Activated CD4-positive, alpha-beta memory T cell treated with anti-CD3 and anti-CD28 coated beads, Interleukin-2, amount 10 ng/mL, durations not matched to agents 7 days and 5 days (primary cell): Measurements from ENCODE around the gene BID. TPM values are rescaled to one million over a fixed set of nuclear protein-coding genes. Genes with fewer than 3 reads are reported as not detected.

Experiments
- CTCF ChIA-PET: fragments of 350-600 bp; sonication (Branson Sonifier 250); formaldehyde crosslinking; loops from one replicate; lab custom pipeline; 2021; ENCODE audit warnings: antibody characterized with exemption, inconsistent platforms; lab: Charles Lee
- POLR2A ChIA-PET: fragments of 350-600 bp; sonication (Branson Sonifier 250); formaldehyde crosslinking; loops from one replicate; lab custom pipeline; 2021; ENCODE audit warnings: antibody characterized with exemption; lab: Charles Lee
- DNase-seq: peaks from one replicate; pipeline ENCODE4 v3.0.0-alpha.2; 2020
- H3K27ac Mint-ChIP-seq: one replicate; pipeline ENCODE4 v1.8.0; 2021; ENCODE audit warnings: mild to moderate bottlenecking, mixed read lengths
- H3K27me3 Mint-ChIP-seq: one replicate; pipeline ENCODE4 v1.8.0; 2021; ENCODE audit warnings: mixed read lengths
- H3K36me3 Mint-ChIP-seq: one replicate; pipeline ENCODE4 v1.8.0; 2021; ENCODE audit warnings: low read depth, mixed read lengths
- H3K4me1 Mint-ChIP-seq: one replicate; pipeline ENCODE4 v1.8.0; 2021; ENCODE audit warnings: mixed read lengths
- H3K4me3 Mint-ChIP-seq: one replicate; pipeline ENCODE4 v1.8.0; 2021; ENCODE audit warnings: mild to moderate bottlenecking, mixed read lengths
- H3K9me3 Mint-ChIP-seq: one replicate; pipeline ENCODE4 v1.8.0; 2021; ENCODE audit warnings: mixed read lengths
- total RNA-seq, 2 experiments: library from RNA; stranded (reverse); gene quantifications; one replicate each; pipeline ENCODE4 v1.2.3, GENCODE V29; 2021

BID gene
- total RNA-seq, 2 experiments from 2014 or later, result 21.4 to 25.7 TPM

DNA sequence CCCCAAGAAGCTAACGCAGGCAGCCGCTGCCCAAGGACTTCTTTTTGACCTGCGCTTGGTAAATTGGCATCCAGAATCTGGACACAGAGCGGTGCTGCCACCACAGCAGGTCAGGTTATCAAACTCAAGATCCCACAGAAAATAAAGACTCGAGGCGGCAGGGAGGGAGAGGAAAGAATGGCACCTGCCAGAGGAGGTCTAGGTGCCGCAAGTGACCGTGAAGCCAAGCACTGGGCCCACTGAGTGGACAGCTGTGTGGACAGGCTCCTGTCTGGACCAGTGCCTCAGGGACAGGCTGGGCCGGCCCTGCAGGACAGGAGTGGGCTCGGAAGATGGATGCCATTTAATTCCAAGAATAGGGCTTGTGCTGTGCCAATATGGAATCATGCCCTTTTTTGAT, 27.4 kb downstream of the BID start:
- Mint-ChIP-seq H3K4me1 (no peaks in the 10 kb centered on the region), H3K27me3 (no peaks in the 10 kb centered on the region), H3K27ac (no peak overlapping the region), H3K36me3 (no peaks in the 10 kb centered on the region), H3K9me3 (no peaks in the 10 kb centered on the region), H3K4me3 (no peak overlapping the region)
- ChIA-PET POLR2A (no interaction called here), CTCF (interaction anchor here (1.3 to 2.1 kb wide), 2 partner anchors 7 to 39 kb away, joined by 4 to 18 read pairs; no protein-coding TSS in a partner anchor)
- DNase-seq, result no peak

DNA sequence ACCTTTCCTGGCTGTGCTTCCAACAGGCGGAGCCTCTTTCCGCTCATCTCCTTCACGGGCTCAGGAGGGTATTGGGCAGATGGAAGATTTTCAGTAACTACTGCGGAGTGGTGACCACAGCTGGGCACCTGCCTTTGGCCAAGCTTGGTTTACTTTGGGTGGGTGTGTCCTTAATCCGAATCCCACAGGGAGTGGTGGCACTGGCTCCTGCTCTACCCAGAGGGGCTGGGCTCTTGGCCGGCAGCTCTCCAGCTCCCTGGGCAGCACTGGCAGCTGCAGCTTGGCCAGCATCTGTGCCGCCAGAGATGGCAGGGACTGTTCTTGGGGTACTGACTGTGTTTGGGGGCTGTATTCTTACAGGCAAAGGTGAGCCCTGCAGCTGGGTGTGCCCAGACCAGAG, 29.8 kb downstream of the BID start:
- Mint-ChIP-seq H3K27ac (no peak overlapping the region), H3K4me1 (no peaks in the 10 kb centered on the region), H3K4me3 (no peak overlapping the region), H3K27me3 (no peaks in the 10 kb centered on the region), H3K9me3 (no peaks in the 10 kb centered on the region), H3K36me3 (no peaks in the 10 kb centered on the region)
- DNase-seq, result no peak
- POLR2A ChIA-PET, result interaction anchor here (1.2 kb wide), 1 partner anchor 332 kb away, joined by 3 read pairs; no protein-coding TSS in a partner anchor
- CTCF ChIA-PET, result interaction anchor here (1.3 to 4.8 kb wide), 4 partner anchors 34 to 331 kb away, joined by 3 to 98 read pairs (median 15); partner anchors contain the start of gene MICAL3

DNA sequence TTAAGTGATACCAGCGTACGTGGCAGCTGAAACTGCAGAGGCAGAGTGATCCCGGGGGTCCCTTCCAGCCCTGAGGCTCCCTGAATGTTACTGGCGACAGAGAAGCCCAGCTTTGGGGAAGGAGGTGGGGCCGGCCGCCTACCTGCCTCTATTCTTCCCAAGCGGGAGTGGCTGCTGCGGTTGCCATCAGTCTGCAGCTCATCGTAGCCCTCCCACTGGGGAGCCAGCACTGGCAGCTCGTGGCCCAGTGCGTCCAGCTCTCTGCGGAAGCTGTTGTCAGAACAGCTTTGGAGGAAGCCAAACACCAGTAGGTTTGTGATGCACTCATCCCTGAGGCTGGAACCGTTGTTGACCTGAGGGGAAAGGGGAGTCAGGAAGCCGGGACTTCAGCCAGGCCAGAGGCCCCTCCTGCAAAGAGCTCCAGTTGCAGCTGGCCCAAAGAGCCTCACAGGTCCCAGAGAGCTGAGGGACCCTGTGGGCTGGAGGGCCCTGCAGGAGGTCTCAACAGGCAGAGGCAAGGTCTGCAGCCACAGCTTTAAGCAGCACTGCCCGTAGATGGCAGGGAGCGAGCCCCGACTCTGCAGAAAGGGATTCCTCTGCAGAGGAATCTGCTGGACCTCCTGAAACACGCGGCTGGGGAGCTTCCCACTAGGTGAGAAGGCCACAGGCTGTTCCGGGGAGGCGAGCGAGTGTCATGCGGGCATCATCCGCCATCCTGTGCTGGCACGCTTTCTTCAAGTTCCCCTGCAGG, 30.4 kb downstream of the BID start:
- H3K36me3 Mint-ChIP-seq, result no peaks in the 10 kb centered on the region
- POLR2A ChIA-PET, result interaction anchor here (0.9 to 1.2 kb wide), 2 partner anchors 333 to 334 kb away, joined by 3 read pairs; partner anchors contain the start of gene PEX26
- H3K27me3 Mint-ChIP-seq, result no peaks in the 10 kb centered on the region

DNA sequence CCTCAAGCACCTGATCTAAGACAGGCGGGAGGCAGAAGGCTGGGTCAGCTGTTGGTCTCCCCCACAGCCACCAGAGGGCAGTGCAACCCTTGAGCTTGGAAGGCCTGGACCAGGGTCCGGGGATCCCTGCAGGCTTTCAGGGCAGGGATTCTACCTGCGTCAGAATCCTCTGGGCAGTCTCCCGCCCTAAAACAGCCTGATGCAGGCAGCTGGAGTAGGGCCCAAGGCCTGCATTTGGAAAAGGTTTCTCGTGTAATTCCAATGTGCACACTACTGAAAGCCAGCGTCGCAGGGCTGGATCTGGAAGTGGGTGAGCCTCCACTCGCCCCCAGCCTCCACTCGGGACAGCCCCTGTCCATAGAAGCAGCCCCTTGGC, 31.8 kb downstream of the BID start:
- H3K36me3 Mint-ChIP-seq, result no peaks in the 10 kb centered on the region
- no peak overlapping the region for H3K4me3 Mint-ChIP-seq
- no peaks in the 10 kb centered on the region for H3K9me3 Mint-ChIP-seq
- no peaks in the 10 kb centered on the region for H3K4me1 Mint-ChIP-seq
- no peaks in the 10 kb centered on the region for H3K27me3 Mint-ChIP-seq
- ChIA-PET CTCF (interaction anchor here (0.6 to 4.8 kb wide), 14 partner anchors 9 to 333 kb away, joined by 3 to 98 read pairs (median 5); partner anchors contain the start of gene BID), POLR2A (interaction anchor here (0.8 to 2.4 kb wide), 3 partner anchors 35 to 336 kb away, joined by 3 to 5 read pairs (median 3); partner anchors contain the start of gene PEX26)
- peak; percentile 66 for DNase-seq
- no peak overlapping the region for H3K27ac Mint-ChIP-seq

More for the DNA sequence above, 30.4 kb downstream of the BID start:
- H3K9me3 Mint-ChIP-seq, result no peaks in the 10 kb centered on the region
- H3K4me1 Mint-ChIP-seq, result no peaks in the 10 kb centered on the region
- no peak overlapping the region for H3K4me3 Mint-ChIP-seq
- DNase-seq, result no peak
- CTCF ChIA-PET, result interaction anchor here (1.2 to 4.8 kb wide), 6 partner anchors 10 to 332 kb away, joined by 3 to 98 read pairs (median 10); partner anchors contain the start of genes BID and MICAL3
- no peak overlapping the region for H3K27ac Mint-ChIP-seq

DNA sequence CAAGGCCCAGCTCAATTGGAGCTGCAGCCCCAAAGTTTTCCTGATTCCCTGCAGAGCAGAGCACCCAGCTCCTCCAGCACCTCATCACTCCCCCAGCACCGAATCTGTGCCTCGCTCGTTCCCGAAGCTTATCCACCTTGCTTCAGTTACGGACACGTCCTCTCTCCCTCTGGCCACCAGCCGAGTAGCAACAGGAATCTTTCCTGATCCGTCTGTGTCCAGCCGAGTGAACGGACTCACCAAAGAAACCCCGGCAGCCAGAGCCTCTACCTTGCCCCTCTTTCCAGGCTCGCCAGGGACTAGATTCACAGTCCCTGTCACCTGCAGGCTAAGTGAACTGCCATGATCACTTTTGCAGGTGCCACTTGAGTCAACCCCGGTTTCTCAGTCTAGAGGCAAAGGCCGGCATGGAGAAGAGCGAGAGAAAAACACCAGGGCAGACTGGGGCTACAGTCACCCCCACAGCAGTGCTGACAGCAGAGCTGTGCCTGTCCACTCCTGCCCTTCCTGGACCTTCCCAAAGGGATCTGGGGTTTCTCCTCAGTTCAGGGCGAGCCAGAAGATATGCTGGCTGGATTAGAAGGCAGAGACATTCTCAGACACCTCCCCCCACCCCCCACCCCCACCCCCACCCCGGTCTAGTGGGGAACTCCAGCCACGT, 32.3 kb downstream of the BID start:
- Mint-ChIP-seq H3K4me1 (no peaks in the 10 kb centered on the region), H3K36me3 (no peaks in the 10 kb centered on the region), H3K27me3 (no peaks in the 10 kb centered on the region), H3K27ac (no peak overlapping the region), H3K4me3 (no peak overlapping the region), H3K9me3 (no peaks in the 10 kb centered on the region)
- POLR2A ChIA-PET, result interaction anchor here (0.8 to 2.4 kb wide), 3 partner anchors 36 to 336 kb away, joined by 3 to 5 read pairs (median 3); partner anchors contain the start of gene PEX26
- no peak for DNase-seq
- CTCF ChIA-PET, result interaction anchor here (0.6 to 4.8 kb wide), 17 partner anchors 8 to 334 kb away, joined by 3 to 98 read pairs (median 5); partner anchors contain the start of gene BID

DNA sequence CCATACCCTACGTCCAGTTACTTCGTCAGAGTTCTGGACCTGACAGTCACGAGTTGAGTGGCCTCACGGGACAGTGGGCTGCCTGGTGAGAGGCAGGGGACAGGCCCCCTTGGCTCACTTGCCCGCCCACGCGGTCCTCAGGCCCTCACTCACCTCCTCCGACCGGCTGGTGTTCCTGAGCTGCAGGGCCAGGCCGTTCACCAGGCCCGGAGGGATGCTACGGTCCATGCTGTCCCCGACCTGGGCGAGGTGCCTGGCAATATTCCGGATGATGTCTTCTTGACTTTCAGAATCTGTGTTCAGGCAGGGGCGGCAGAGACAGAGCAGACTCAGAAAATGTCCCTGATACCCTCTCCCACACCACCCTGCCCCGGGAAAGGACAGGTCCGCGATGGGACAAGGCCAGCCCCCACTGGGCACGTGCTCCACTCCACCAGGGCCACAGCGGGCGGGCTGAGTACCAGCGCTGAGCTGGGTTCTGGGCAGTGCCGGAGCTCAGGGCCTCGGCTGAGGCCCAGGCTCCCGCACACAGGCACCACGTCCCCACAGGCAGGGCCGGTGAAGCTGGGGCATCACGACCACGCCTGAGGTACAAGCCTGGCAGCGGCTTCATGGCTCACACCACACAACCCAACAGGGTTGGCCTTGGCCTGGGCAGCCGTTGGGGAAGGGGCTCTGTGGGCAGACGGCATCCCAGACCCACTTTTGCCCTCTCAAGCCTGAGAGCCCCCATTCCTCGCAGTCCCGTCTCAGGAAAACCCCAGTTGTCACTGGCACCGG, 34.9 kb downstream of the BID start:
- no peak for DNase-seq
- Mint-ChIP-seq H3K36me3 (peaks cover 8% of the 10 kb centered on the region), H3K9me3 (no peaks in the 10 kb centered on the region), H3K27ac (no peak overlapping the region), H3K4me3 (no peak overlapping the region), H3K27me3 (no peaks in the 10 kb centered on the region), H3K4me1 (peaks cover 6% of the 10 kb centered on the region)
- ChIA-PET CTCF (no interaction called here), POLR2A (no interaction called here)

DNA sequence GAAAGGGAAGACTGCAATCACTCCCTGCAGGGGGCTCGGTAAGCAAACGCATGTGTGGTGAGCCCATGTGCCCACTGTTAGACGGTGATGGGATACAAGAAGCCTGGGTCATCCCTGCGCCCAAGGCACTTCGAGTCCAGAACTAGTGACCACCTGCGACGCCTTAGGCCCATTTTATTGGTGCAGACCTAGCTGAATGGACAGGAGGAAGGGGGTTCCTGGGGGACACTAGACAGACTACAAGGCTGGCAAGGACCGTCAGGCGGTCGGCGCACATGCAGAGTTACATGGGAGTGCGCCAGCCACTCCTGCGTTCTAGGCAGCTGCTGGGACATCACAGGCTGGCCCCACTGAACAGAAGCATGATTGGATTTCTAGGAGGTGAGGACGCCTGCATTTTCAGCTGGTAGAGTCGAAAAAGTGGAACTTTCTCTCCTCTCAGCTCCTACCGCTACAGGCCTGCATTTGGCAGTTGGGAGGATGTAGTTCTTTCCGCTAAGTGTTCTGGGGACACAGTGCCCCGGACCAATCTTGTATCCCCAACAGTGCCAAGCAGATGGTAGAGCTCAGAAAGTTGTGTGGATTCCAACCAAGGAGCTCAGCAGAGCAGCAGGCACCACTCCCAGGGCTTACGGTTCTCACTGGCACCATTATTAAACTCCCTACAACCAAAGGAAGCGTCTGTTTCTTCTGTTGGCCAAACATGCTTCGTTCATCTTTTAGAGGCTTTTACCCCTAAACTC, 35.7 kb downstream of the BID start:
- peaks cover 9% of the 10 kb centered on the region for H3K36me3 Mint-ChIP-seq
- H3K9me3 Mint-ChIP-seq, result no peaks in the 10 kb centered on the region
- H3K27ac Mint-ChIP-seq, result no peak overlapping the region
- H3K4me1 Mint-ChIP-seq, result peaks cover 14% of the 10 kb centered on the region
- no peaks in the 10 kb centered on the region for H3K27me3 Mint-ChIP-seq
- ChIA-PET POLR2A (no interaction called here), CTCF (no interaction called here)
- H3K4me3 Mint-ChIP-seq, result no peak overlapping the region
- DNase-seq, result no peak

DNA sequence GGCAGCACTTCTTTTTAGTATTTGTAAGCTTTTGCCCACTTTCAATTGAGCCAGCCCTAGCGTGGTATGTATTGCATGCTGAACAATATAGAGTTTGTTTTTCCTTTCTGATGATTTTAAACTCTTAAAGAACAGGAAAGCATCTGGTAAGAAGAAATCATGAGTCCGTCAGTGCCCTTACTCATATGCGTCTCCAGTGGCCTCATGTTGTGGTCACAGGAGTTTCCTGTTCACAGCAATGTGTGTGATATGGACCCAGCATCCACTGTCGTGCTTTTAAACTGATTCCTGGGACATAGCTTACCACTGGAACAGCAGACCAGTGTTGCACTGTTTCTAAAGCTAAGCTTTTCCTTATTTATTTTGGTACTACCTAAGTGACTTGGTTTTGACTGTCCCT, 40.1 kb downstream of the BID start:
- DNase-seq, result peak; percentile 45
- peak overlapping the region; percentile 23 for H3K27ac Mint-ChIP-seq
- POLR2A ChIA-PET, result no interaction called here

DNA sequence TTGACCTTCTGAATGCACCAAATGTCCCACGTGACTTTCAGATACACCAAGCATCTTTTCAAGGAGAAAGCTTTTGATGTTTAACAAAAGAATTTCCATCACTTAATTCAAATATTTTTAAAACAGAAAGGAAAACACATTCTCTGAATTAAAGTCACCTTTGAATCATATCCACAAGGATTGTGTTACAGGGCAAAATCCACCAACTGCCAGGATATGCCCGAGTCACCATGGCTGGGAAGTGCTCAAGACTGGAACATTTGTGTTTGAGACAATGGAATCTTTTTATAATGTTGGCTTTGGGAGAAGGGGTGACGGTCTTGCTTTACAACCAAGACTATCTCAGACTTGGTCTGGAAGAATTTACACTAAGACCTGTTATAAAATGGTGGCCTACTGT, 40.8 kb downstream of the BID start:
- no peak overlapping the region for H3K27ac Mint-ChIP-seq
- H3K4me3 Mint-ChIP-seq, result no peak overlapping the region
- CTCF ChIA-PET, result interaction anchor here (1.9 kb wide), 1 partner anchor 9 kb away, joined by 5 read pairs; no protein-coding TSS in a partner anchor
- no peak for DNase-seq
- no peaks in the 10 kb centered on the region for H3K27me3 Mint-ChIP-seq
- H3K36me3 Mint-ChIP-seq, result peaks cover 18% of the 10 kb centered on the region
- peaks cover 15% of the 10 kb centered on the region for H3K4me1 Mint-ChIP-seq
- POLR2A ChIA-PET, result no interaction called here
- H3K9me3 Mint-ChIP-seq, result no peaks in the 10 kb centered on the region

More for the DNA sequence above, 40.1 kb downstream of the BID start:
- CTCF ChIA-PET, result interaction anchor here (1.0 to 1.9 kb wide), 3 partner anchors 8 to 51 kb away, joined by 4 to 5 read pairs (median 5); no protein-coding TSS in a partner anchor
- H3K4me1 Mint-ChIP-seq, result peaks cover 15% of the 10 kb centered on the region
- no peaks in the 10 kb centered on the region for H3K9me3 Mint-ChIP-seq
- H3K36me3 Mint-ChIP-seq, result peaks cover 18% of the 10 kb centered on the region
- H3K27me3 Mint-ChIP-seq, result no peaks in the 10 kb centered on the region
- H3K4me3 Mint-ChIP-seq, result no peak overlapping the region

DNA sequence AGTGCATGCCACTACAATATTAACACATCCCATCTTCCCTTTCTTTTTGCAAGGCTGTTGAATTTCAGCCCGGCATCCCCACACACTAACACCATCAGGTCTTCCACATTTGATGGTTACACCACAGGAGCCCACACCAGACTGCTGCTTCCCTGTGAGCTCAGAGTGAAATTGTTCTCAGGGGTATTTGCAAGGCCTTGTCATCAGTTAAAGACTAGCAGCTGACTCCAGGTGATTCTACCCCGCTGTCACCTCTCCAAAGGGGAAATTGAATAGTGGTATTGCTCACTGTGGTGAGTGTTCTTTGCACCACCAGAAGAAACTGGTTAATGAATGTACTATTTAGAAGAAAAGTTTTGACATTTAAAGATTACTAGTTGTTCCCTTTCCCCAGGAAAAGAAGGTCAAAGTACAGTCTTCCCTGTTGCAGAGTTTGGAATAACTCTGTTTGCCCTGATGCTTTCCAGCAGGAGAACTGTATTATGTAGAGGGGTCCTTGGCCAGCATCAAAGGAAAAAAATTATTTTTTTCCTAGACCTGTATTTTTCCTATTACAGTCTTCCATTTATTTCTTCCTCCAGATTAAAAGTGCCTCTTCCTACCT, 41.9 kb downstream of the BID start:
- Mint-ChIP-seq H3K36me3 (peaks cover 18% of the 10 kb centered on the region), H3K4me3 (no peak overlapping the region), H3K27me3 (no peaks in the 10 kb centered on the region), H3K9me3 (no peaks in the 10 kb centered on the region), H3K27ac (no peak overlapping the region), H3K4me1 (peaks cover 18% of the 10 kb centered on the region)
- no peak for DNase-seq
- ChIA-PET POLR2A (no interaction called here), CTCF (no interaction called here)

DNA sequence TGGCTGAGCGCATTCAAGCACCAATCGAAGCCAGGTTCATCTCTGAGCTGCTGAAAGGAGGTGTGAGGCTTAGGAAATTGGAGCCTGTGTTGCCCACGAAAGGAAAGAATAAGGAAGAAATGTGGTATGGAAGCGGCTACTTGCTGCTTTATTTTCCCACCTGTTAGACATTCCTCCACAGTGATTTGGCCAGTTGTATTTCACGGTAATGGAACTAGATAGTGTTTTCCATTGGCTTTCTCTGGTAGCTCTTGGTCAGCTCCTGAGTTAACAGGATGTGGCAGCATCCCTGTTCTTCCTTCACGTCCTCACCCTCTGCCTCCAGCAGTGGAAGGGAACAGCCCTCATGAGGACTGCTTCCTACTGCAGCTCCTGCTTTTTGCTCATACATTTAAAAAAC, 44.7 kb downstream of the BID start:
- Mint-ChIP-seq H3K27ac (no peak overlapping the region), H3K9me3 (no peaks in the 10 kb centered on the region), H3K27me3 (no peaks in the 10 kb centered on the region), H3K4me1 (peaks cover 23% of the 10 kb centered on the region), H3K4me3 (no peak overlapping the region), H3K36me3 (peaks cover 24% of the 10 kb centered on the region)
- ChIA-PET POLR2A (interaction anchor here (1.2 kb wide), 1 partner anchor 90 kb away, joined by 3 read pairs; no protein-coding TSS in a partner anchor), CTCF (no interaction called here)
- DNase-seq, result no peak
